HG03558 (cell line): ENCODE measurements around the gene ZFP36L1.

ENCODE experiments used
- ATAC-seq: cut with Tn5 transposase; IDR thresholded peaks from one replicate; pipeline ENCODE4 v1.9.1; 2021; ENCODE audit warnings: moderate number of reproducible peaks; ENCODE audit not compliant: unreplicated experiment; ENCODE audit errors: extremely low read depth

Gene ZFP36L1

GRCh38 chr14:68816943-68817430 is 24.1 kb upstream of the ZFP36L1 start:
- no peak for ATAC-seq

DNA sequence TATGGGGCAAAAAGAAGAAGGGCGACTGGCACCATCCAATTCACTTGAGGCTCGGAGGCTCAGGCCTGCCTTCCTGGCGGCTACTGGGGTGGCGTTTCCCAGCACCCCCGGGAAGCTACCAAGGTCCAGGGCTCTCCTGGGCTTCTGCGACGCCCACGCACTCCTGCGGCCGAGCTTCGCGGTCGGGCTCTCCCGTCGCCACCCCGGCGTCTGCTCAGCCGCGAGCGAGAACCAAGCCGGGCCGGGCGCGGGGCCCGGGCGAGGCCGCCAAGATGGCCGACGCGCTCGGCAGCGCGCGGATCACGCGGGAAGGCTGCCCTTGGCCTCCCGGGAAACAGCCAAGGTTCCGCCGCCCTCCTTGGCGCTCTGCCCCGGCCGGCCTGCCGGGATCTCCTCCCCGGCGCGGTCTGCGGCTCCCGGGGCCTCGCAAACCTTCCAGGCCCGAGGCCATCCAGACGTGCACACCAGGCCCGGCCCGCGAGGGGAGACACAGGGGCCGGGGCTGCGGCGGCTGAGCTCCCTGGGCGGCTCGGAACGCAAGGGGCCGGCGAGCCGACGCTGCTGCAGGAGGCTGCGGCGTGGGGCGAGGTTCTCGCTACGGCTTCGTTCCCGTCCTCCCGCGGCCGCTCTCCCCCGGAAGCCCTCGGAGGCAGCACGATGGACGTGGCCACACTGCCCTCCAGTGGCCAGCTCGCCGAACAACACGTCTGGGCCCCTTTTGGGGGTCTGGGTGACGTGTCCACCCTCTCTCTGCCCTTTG is 23.5 kb upstream of the ZFP36L1 start:
- no peak for ATAC-seq

DNA sequence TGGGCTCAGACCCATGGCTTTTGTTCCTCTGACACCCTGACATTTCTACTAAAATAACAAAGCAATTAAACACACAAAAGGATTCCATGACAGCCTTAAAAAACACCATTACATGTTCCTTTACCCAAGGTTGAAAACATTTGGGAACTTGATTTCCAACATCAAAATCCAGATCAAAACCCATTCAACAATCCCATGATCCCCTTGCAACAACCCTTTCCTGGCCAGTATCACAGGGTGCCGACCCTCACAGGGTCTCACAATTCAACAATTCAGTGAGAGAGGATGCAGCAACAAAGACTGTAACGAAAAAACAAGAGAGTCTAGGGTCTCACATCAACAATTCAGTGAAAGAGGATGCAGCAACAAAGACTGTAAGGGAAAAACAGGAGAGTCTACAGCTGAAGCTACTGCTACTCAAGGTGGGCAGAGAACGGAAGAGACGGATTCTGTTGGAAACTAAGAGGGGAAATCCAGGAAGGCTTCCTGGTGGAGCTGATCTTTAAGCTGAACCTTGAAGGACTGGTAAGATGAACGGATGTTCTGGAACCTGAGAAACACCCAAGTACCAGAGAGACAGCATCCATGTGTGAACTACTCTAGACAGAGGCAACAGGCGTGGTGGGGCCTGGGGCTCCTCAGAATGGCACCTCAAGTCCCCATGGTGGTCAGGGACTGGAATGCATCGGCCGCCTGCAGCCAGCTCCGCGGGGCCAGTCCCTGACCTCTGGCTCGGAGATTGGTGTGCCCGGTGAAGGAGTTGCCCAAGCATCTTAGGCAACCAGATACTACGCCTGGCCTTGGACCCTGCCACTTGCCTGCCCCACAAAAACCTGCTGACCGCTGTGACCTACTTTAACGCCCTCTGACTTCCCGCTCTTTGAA is 22.7 kb upstream of the ZFP36L1 start:
- ATAC-seq, result no peak

DNA sequence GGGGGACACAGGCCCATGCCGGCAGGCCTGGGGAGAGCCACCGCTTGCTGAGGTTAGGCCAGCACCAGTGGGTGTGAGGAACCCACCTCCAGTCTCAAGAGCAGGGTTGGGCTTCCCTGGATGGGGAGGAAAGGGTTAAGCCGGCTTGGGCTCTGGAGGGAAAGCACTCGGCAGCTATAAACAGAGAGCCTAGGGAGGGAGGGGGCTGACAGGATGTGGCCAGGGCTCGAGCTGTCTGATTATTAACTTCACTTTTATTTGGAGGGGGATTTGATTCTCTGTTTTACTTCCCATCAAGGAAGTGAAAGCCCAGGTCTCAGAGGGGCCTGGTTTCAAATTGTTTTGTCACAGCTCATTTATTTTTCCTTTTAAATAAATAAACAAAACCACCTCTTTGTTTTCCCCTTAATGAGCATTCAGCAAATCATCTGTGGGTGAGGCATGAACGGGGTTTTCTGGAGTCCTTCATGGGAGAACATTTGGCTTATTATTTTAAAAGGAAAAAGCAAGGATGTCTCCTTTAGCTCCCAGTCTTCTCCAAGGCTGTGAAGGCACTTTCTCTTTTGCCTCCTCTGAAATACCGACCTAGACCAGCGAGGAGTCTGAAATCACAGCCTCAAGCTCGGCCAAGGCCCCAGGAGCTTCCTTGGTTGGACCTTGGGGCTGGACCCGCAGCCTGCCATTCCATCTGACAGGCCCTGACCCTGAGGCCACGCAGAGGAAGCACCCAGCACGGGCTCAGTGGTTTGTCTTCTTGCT is 21.9 kb upstream of the ZFP36L1 start:
- no peak for ATAC-seq

GRCh38 chr14:68814238-68814538 is 21.3 kb upstream of the ZFP36L1 start:
- ATAC-seq, result no peak

DNA sequence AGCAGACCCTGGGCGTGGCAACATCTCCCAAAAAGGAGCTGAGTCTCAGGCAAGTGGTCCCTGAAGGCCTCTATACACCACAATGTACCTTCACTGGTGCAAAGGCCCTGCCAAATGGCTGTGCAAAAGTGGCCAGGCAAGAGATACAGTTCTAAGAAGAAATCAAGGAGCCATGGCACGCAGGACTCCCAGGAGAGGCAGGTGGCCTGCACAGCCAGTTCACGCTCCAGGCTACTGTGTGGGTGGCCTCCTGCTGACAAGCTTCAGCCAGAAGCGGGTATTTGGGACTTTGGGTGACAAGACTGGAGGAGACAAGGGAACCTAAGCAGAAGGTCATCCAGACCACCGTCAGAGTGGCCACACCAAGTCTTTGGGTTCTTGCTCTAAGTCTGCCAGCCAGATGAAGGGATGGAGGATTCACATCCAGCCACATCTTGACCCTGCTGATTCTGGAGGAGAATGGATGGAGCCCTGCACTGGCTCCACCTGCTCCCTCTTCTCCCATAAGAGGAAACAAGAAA is 20.5 kb upstream of the ZFP36L1 start:
- no peak for ATAC-seq

- ATAC-seq, result no peak
Observed at GRCh38 chr14:68811171-68811570, 18.3 kb upstream of the ZFP36L1 start.

DNA sequence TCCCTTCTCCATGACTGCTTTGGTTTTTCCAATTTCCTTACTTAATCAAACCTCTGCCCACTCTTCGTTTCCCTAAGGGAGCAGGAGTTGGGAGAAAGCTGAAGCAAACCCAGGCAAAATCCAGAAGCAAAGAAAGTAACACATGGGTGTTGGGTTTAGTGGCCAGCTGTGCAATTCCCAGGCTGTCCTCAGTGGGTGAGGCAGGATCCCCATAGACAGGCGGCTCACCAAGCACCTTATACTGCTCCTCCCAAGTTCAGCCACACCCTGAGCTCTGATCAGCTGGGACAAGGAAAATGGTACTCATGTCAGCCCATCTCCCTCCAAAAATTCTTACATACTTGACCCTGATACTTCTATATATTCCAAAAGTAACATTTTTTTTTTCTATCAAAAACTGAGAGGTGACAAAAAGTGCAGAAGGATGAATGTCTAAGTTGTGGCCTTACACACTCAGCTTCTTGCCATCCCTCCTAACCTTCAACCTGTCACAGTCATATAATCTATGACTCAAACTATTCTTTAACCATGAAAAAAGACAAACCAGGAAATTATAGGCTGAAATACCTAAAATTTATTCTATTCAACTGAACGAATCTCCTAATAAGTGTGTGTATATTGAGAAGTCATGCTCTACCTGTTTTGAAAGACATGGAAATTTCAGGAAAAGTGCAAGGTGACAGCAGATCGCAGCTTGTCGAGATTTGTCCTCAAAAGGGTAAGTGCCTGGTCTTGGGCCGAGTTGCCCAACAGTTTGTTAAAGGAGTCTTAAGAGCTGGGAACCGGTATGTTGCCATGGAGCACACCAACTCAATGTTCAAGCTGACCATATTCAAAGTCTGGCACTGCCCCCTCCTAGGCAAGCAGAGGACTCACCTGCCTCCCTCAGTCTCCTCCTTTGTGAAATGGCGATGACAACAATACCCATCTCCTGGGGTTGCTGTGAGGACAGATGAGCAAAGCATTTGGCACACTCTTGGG is 17.6 kb upstream of the ZFP36L1 start:
- ATAC-seq, result no peak

GRCh38 chr14:68809524-68809923 is 16.7 kb upstream of the ZFP36L1 start:
- ATAC-seq, result no peak

- no peak for ATAC-seq
Observed at GRCh38 chr14:68808696-68809480, 16.0 kb upstream of the ZFP36L1 start.

- ATAC-seq, result no peak
Observed at GRCh38 chr14:68807987-68808386, 15.1 kb upstream of the ZFP36L1 start.

DNA sequence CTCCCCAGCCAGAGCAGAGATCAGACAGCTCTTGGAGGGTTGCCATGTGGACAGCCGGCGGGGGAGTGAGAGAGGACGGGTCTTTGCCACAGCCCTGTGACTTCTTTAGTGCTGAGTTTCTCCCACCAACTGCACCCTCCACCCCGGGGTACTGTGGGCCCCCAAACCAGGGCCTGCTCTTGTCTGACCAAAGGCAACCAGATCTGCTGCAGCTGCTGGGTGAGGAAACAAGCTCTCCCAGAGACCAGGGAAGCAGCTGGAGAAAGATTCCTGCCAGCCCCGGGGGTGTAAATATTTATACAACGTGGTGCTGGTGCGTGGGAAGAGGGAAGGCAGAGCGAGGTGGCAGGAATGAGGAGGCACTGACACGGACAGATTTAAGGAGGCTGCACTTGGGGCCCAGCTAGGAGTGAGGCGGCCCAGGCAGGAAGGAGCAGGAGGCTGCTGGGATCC is 14.3 kb upstream of the ZFP36L1 start:
- ATAC-seq, result no peak

DNA sequence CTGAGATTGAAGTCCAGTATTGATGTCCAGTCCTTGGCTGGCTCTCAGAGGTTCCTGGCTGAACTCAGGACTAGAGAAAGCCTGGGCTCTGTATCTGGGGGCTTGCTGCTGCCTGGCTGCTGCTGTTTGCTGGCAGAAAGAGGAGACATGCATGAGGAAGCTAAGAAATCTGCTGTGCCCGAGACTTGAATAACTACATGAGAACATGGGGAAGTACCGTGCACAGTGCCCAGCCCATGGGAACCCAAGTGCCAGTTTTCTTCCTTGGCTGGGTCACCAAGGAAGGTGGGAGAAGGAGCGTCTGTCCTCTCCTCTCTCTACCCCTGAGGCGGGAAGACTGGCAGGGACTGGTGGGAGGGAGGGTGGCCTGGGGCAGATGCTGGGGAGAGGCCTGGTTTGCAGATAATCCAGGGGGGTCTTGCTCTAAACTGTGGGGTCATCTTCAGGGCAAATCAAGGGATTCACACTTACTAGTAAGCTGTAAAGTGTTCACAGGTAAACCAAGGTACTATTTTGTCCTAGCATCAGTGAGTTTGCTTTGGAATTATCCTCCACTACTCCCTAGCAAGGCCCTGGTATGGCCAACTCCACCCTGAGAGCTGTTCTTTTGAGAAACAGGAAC is 13.8 kb upstream of the ZFP36L1 start:
- ATAC-seq, result no peak

- no peak for ATAC-seq
Observed at GRCh38 chr14:68805414-68805813, 12.5 kb upstream of the ZFP36L1 start.

GRCh38 chr14:68801631-68802030 is 8.8 kb upstream of the ZFP36L1 start:
- ATAC-seq, result no peak

- ATAC-seq, result no peak
Observed at GRCh38 chr14:68800953-68801352, 8.1 kb upstream of the ZFP36L1 start.

DNA sequence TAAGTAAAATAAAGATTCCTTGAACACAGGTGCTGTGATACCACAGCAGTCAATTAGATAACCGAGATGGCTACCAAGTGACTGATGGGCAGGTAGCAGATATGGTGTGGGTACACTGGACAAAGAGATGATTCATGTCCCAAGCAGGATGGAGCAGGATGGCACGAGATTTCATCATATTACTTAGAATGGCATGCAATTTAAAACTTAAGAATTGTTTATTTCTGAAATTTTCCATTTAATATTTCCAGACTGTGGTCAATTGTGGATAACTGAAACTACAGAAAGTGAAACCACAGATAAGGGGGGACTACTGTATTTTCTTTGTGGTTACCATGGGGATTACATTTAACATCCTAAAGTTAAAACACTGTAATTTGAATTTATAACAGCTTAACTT is 7.5 kb upstream of the ZFP36L1 start:
- no peak for ATAC-seq

- ATAC-seq, result no peak
Observed at GRCh38 chr14:68798621-68799020, 5.8 kb upstream of the ZFP36L1 start.
